Kidney (tissue), 2 donors: ENCODE results near the gene HIPK1. TPM values are rescaled to one million over a fixed set of nuclear protein-coding genes. Genes with fewer than 3 reads are reported as not detected.

Experiments used
- polyA plus RNA-seq: library from polyadenylated mRNA; stranded (reverse); fragments of 350-450 nt; fragmentation: Illumina TruSeq; extraction: RNeasy Lipid Tissue Mini Kit (QIAGEN cat#74804); gene quantifications from one replicate; pipeline ENCODE4 v1.2.3, GENCODE V29; 2014; ENCODE audit warnings: low read depth, low replicate concordance; ENCODE audit not compliant: insufficient read depth
- total RNA-seq: library from RNA; stranded (reverse); fragmentation: NEBNext Ultra II Directional; extraction: Animal tissue kit (Norgen Biotek cat#: 25700); gene quantifications from one replicate; pipeline ENCODE4 v1.2.1, GENCODE V29; 2021
- donor health status: DM: yes; HTN: yes; CAD: no.

HIPK1 gene
- total and polyA plus RNA-seq, 2 donors from 2014 or later, result 8.4 to 65.0 TPM

Other genes with a start within 250 kb of the HIPK1 start
- gene PHTF1, start 169.8 kb upstream of the HIPK1 start, total RNA-seq, result 20.0 TPM
- 14.7 TPM for gene PHTF1, start 169.8 kb upstream of the HIPK1 start, polyA plus RNA-seq
- 22.0 TPM for gene RSBN1, start 116.8 kb upstream of the HIPK1 start, total RNA-seq
- 4.0 TPM for gene RSBN1, start 116.8 kb upstream of the HIPK1 start, polyA plus RNA-seq
- gene PTPN22, start 57.6 kb upstream of the HIPK1 start, total RNA-seq, result 6.6 TPM
- 0.32 TPM for gene PTPN22, start 57.6 kb upstream of the HIPK1 start, polyA plus RNA-seq
- gene BCL2L15, start 41.7 kb upstream of the HIPK1 start, total RNA-seq, result 34.3 TPM
- gene BCL2L15, start 41.7 kb upstream of the HIPK1 start, polyA plus RNA-seq, result 2.2 TPM
- gene AP4B1, start 24.5 kb upstream of the HIPK1 start, total RNA-seq, result 21.7 TPM
- 8.7 TPM for gene AP4B1, start 24.5 kb upstream of the HIPK1 start, polyA plus RNA-seq
- 6.1 TPM for gene DCLRE1B, start 24.0 kb upstream of the HIPK1 start, total RNA-seq
- gene DCLRE1B, start 24.0 kb upstream of the HIPK1 start, polyA plus RNA-seq, result 1.4 TPM
- 13.5 TPM for gene OLFML3, start 50.1 kb downstream of the HIPK1 start, total RNA-seq
- gene OLFML3, start 50.1 kb downstream of the HIPK1 start, polyA plus RNA-seq, result 22.9 TPM
- 0.06 TPM for gene SYT6, start 224.5 kb downstream of the HIPK1 start, total RNA-seq
- gene SYT6, start 224.5 kb downstream of the HIPK1 start, polyA plus RNA-seq, result 1.7 TPM